ENCODE results near the gene TIMD4.
A peak's percentile ranks its signal among the peaks of the same experiment; 100 is the strongest.

The TIMD4 gene

DNA sequence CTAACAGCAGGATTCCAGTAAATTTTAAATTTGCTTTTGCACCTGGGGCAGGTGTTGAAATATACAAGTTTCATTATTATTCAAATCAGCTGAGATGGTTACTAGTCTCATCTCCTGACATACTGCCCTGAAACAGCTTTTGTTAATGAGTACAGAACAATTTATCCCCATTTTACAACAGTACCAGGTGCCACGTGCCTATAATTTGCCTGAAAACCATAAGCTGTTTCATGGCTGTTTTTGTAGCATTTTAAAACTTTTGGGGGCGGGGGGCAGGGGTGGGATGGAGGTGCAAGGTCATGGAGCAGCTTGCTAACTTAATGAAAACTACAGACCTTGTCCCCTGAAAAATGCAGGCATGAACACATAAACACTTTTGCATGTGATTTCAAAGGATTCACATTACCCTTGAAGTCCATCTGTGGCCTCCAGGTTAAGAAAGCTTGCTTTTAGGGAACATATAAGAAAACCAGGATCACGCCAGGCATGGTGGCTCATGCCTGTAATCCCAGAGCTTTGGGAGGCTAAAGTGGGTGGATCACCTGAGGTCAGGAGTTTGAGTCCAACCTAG is 42.1 kb downstream of the TIMD4 start:
- no peak for DNase-seq

GRCh38 chr5:156920042-156920860 is 42.8 kb downstream of the TIMD4 start:
- peak; percentile 41 for DNase-seq

DNA sequence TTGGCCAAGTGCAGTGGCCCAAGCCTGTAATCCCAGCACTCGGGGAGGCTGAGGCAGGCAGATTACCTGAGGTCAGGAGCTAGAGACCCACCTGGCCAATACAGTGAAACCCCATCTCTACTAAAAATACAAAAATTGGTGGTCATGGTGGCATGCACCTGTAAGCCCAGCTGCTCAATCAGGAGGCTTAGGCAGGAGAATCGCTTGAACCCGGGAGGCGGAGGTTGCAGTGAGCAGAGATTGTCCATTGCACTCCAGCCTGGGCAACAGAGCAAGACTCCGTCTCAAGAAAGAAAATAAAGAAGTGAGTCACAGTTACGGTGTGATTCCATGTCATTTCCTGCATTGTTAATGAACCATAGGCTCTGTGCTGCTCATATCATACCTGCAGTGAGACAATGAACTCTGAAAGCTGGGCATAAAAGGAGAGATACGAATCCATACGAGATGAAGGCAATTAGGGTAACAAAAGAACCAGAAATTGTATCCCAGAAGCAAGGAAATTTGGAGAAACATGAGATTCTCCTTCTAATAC is 44.6 kb downstream of the TIMD4 start:
- no peak for DNase-seq

DNA sequence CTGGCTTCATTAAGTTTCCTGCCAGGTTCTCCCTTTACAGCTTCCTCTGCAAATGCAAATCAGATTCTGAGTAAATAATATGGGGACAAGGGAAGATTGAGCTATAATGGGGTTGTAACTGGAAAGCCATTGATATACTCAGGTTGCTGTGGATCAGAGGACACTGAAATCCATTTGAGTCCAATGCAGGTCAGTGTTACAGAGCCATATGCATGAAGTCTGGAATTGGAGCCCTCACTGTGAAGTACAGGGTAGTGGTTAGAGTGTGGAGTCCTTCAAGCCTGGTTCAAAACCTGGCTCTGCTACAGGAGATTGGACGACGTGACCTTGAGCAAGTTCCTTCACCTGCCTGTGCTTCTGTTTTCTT is 48.7 kb downstream of the TIMD4 start:
- no peak for DNase-seq

GRCh38 chr5:156913719-156914370 is 49.2 kb downstream of the TIMD4 start:
- DNase-seq, result peak; percentile 51

DNA sequence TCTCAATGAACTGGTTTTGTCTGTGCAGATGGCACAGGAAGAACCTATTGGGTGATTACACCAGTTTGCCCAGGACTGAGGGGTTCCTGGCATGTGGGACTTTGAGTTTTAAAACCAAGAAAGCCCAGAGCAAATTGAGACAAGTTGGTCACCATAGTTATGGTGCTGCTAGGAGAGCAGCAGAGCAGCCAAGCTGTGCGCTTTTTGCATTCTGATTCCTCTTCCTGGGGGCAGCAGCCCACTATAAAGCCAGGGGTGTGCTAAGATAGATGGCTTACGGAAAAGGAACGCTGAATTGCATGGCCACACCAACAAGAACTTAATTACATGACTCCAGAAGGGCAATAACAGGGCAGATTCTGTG is 49.7 kb downstream of the TIMD4 start:
- no peak for DNase-seq

GRCh38 chr5:156912869-156913268 is 50.2 kb downstream of the TIMD4 start:
- no peak for DNase-seq

GRCh38 chr5:156909180-156909579 is 53.8 kb downstream of the TIMD4 start:
- DNase-seq, result no peak

DNA sequence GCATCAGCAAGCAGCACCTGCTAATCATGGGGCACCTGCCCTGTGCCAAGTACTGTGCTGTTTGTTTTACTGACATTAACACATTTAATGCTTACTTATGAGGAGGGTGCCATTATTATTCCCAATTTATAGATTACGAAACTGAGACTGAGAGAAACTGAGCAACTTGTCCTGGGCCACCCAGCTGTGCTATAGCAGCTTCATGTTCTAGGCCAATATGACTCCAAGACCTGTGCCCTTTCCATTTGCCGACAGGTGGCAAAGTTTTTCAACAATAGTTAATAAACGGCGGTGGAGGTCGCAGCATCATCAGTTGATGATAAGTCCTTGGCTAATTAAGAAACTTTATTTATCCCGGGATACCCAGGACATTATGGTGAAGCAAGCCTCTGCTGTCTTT is 55.4 kb downstream of the TIMD4 start:
- DNase-seq, result no peak

- DNase-seq, result no peak
These were observed 56.2 kb downstream of the TIMD4 start for GRCh38 chr5:156906807-156907206.

GRCh38 chr5:156896546-156896945 is 66.5 kb downstream of the TIMD4 start:
- no peak for DNase-seq

DNA sequence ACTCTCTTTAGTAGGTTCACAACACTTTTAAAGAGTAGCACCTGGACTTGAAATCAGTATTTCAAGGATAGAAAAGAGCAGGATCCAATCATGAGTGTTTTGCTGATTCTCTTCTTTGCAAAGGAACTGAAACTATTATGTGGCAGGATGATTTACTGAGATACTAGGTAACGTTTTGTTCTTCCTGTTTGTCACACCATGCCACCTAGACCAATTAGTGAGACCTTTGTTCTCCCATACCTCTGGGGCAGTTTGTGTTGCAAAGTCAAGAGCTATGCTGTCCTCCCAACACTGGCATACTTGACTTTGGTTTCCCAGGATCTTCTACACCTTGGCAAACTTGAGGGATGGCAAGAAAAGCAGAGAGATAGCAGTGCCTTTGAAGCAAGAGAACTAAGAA is 69.5 kb downstream of the TIMD4 start:
- DNase-seq, result no peak

DNA sequence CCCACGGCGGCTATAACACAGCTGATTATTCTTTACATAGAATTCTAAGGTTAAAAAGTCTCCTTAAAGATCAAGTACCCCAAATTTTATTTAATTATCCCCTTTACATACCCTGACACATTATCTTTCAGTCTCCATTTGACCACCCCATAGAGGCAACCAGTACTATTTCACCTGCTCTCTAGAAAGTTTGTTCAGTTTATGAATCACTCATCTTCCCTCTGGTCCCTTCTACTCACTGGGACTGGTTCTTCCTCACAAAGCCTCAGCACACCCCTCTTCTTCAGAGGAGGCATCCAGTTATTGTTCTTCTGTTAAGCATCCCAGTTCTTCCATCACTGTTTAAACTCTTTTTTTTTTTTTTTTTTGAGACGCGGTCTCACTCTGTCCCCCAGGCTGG is 70.2 kb downstream of the TIMD4 start:
- no peak for DNase-seq

GRCh38 chr5:156892223-156892622 is 70.8 kb downstream of the TIMD4 start:
- peak; percentile 18 for DNase-seq

DNA sequence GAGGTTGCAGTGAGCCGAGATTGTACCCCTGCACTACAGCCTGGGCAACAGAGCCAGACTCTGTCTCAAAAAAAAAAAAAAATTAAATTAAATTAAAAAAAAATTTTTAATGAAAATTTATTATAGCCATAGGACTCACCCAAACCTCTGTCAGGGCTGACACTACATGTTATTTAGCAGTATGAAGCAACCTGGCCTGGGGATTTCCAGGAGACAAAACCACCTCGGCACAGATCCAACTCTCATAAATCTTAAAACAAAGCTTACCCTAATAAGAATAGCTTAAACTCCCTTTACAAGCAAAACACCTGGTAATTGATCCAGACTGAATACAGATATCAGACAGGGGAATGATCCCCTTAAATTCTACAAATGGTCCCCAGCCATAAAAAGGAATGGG is 74.5 kb downstream of the TIMD4 start:
- DNase-seq, result no peak

- no peak for DNase-seq
These were observed 79.6 kb downstream of the TIMD4 start for GRCh38 chr5:156883316-156883875.

DNA sequence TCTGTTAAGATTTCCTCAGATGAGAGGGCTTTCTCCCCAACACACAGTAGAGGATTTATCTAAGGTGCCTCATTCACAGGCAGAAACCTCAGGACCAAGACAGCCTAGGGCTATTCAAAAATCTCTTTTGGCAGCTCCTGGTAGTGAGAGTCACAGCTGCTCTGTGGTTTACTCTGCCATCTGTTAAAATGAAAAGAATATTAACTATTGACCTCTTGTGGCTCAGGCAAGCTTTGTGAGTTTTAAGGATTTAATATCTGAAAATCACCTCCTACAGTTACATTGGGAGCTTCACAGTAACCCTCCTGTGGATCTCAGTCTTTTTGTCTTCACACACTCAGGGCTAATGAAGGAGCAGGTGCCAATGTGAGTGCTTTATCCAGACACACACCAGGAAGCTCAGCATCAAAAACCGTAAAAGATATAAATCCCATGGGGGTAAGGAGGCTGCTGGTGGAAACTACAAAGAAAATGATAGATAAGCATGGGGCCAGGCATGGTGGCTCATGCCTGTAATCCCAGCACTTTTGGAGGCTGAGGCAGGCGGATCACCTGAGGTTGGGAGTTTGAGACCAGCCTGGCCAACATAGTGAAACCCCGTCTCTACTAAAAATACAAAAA is 83.3 kb downstream of the TIMD4 start:
- DNase-seq, result no peak

DNA sequence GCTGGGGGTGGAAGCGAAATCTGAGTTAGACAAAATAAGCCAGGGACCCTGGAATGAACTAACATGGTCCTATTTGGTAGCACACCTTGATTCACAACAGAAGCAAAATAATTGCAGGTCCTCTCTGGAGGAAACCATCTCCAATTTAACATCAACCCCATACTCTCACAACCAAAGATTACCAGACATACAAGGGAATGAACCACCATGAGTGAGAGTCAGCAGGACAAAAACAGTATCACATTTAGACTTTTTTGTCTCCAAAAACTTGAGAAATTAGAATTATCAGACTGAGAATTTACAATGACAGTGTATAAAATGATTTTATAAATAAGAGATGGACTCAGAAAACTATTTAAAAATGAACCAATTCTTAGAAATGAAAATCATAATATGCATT is 91.8 kb downstream of the TIMD4 start:
- no peak for DNase-seq

GRCh38 chr5:156870498-156870839 is 92.6 kb downstream of the TIMD4 start:
- no peak for DNase-seq

Data from CD4-positive, alpha-beta T cell treated with Interleukin-21 for 1 hour (primary cell).